GM18502 (cell line): ENCODE data around the gene SRMS.

Experiments used
- ATAC-seq: cut with Tn5 transposase; IDR thresholded peaks from one replicate; pipeline ENCODE4 v1.9.1; 2021; ENCODE audit warnings: mild to moderate bottlenecking; ENCODE audit not compliant: unreplicated experiment, poor library complexity

SRMS gene

GRCh38 chr20:63508072-63508768 lies 39.3 kb downstream of the SRMS start:
- ATAC-seq = no peak

GRCh38 chr20:63507083-63507743 lies 40.3 kb downstream of the SRMS start:
- no peak for ATAC-seq

DNA sequence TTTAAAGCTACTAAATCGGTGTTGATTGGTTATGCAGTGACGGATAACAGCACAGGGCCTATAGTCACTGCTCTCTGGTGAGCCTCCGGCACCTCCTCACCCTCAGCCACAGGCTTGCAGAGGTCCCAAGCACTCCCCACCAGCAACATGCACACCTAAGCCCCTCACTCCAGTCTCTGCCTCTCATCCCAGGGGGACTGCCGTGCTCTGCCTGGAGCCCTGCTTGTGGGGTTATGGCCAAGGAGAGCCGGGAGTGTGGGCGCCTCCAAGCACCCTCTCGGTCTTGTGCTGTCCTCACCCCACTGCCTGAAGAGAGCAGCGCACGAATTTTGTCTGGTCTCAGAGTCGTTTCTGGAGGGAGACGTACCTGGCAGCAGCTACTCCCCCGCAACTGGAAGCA lies 41.8 kb downstream of the SRMS start:
- ATAC-seq = no peak

DNA sequence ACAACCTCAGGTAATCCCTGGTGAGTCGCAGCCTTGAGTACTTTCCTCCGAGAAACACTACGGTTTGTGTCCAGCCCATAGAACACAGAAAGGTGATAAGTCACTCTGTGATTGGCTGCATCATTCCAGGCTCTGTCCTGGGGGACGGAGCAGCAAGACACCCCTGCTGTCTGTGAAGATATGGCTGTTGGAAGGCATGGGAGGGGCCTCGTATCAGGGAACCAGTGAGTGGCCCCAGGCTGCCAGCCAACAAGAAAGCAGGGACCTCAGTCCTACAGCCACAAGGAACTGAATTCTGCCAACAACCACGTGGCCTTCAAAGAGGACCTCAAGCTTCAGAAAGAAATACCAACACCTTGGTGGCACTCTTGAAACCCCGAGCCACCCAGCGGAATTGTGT lies 42.3 kb downstream of the SRMS start:
- ATAC-seq = no peak

GRCh38 chr20:63504642-63505041 lies 42.9 kb downstream of the SRMS start:
- no peak for ATAC-seq

- no peak for ATAC-seq
These were observed 44.0 kb downstream of the SRMS start for GRCh38 chr20:63503524-63503923.

DNA sequence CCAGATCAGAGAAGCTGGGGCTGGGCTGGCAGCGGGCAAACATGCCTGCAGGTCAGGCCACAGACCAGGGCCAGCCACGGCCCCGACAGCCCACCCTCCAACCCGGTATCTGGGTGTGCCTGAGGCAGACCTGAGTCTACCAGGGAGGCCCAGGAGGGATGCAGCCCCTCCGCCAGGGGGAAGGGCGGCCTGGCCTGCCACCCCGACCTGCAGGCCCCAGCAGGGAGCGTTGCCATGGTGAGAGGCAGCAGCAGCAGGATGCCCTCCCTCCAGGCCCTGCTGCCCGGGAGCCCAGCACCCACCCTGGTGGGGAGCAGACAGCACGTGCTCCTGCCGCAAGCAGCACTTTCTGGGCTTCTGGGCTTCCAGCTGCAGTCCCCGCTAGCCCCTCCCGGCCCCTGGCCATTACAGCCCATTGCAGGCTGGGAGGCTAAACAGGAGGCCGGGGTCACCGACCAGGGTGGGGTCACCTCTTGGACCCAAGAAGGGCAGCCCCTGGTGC lies 44.8 kb downstream of the SRMS start:
- ATAC-seq = no peak

DNA sequence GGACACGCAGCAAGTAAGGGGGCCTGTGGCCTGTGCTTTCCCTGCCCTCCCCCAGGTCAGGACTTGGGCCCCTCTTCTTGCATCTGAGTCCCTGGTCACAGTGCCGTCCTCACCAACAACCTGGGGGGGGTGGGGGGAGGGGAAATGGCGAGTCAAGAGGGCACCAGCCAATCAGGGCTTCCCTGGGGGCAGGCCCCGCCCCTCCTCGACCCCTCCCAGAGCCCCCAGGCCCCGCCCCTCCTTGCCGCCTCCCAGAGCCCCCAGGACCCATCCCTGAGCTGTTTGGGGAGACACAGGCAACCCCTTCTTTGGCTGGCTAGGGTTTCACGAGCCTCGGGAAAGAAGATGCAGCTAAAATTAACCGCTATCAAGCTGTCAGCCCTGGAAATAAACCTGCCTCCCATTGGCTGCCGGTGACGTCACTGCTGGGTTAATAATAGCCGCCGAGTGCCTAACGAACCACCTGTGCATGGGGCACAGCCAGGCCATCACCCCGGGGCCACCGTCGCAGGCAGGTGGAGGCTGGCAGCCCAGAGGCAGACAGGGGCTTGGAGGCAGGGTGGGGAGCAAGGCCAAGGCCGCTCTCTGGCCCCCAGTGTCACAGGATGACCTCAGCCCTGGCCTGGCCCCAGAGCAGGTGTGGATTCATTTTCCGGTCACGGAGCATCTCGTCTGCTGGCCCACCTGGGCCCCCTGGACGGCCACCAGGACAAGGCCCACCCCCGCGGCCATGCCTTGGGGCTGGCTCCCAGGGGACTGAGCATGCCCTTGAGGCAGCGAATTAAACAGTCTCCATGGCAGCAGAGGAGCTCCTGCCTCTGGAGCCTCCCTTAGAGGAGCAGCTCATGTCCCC lies 45.5 kb downstream of the SRMS start:
- no peak for ATAC-seq

DNA sequence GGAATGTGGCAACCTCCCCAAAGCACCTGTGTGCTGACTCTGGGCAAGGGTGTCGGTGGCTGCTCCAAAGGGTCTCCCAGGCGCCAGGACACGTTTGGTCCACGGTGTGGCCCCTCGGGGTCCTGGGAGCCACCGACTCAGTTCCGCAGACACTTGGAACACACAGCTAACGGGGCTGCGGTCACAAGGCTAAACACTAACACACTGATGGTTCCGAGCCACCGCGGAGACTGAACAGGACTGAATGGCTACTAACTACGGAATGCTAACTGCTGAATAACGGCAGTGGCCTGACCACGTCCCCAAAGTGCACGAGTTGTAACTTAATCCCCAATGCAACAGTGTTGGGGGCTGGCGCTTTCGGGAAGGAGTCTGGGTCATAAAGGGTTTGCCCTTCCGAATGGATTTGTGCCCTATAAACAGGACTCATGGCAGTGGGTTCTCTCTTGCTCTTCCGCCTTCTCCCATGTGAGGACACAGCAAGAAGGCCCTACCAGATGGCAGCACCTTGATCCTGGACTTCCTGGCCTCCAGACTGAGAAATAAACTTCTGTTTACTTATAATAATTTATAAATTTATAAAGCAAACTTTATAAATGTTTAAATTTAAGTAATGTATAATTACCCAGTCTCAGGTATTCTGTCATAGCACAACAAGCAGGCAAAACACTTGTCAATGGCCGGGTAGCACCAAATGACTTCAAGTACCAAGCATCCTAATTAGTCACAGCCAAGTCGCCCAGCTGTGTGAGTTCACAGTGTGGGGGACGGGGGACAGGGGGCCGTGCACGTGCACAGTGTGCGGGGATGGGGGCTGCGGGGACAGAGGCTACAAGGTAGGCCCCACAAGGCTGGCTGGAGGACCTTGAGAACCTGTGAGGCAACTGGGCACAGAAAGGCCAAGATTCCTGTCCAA lies 46.4 kb downstream of the SRMS start:
- no peak for ATAC-seq

GRCh38 chr20:63500151-63500901 lies 47.2 kb downstream of the SRMS start:
- ATAC-seq = no peak

- ATAC-seq = no peak
These were observed 48.1 kb downstream of the SRMS start for GRCh38 chr20:63499338-63499969.

- no peak for ATAC-seq
These were observed 48.6 kb downstream of the SRMS start, which contains the start of gene EEF1A2 for GRCh38 chr20:63498960-63499337. Gene EEF1A2 (minus strand): TSS chr20:63499083. CDS start chr20:63497763, 1,320 bp downstream.

DNA sequence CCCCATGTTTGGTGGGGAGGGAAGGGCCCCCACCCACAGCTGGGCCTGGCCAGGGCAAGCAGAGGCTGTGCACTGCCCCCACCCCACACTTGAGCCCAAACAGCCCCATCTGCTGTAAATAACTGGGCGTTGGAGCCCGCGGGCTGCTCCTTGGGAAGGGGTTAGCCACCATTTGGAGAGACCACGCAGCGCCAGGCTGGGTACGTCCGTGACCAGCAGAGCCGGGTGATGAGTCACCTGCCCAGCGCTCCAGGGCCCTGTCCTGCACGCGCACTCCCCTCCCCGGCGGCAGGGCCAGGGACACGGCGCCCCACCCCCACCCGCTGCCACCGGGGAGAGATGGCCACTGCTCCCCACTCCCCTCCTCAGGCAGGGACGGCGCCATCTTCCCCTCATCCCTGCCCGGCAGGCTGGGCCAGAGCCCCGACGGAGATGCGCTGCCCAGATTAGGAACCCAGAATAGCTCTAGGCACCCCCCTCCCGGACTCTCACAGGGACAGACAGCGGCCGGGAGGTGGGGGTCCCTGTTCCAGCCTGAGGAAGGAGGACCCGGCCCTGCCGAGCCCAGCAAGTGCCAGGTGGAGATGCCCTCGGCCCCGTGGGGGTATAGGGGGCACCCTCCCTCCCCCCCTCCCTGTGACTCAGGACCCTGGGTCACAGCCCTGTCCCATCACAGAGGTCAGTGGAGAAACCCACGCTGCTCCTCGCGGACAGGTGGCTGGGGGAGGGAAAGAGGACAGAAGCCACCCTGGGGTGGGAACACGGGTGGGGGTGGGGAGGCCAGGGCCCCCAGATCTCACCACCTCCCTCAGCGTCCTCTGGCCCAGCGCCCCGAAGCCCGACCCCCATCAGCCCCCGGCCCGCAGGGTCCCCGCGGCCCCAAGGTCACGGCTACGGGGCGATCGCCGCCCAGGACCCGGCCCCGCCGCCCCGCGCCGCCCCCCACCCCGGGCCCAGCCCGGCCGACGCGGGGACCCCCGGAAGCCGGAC lies 49.3 kb downstream of the SRMS start:
- no peak for ATAC-seq

- ATAC-seq = no peak
These were observed 50.2 kb downstream of the SRMS start for GRCh38 chr20:63497138-63497945.

DNA sequence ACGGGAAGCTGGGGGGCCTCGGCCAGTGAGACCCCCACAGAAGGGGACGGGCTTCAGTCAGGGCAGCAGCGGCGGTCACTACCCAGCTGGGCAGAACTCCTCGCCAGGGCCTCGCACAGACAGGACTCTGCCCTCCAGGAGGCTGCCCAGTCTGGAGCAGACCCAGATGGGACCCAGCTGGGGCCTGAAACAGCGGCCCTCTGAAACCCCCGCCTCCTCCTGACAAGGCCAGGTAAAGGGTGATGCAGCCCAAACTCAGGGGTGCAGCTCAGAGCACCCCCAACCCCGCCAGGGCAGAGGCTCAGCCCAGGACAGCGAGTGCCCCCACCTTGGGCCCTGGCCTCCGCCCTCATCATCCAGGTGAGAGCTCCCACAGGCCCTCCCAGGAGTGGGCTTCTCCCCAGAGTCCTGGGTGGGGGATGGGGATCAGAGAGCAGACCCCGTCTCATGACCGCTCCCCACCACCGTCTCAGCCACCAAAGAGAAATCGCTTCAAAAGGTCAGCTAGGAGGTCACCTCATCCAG lies 50.9 kb downstream of the SRMS start:
- no peak for ATAC-seq

GRCh38 chr20:63495741-63496595 lies 51.6 kb downstream of the SRMS start:
- no peak for ATAC-seq
